CD4-positive, alpha-beta T cell treated with Interleukin-12 subunit alpha and Interleukin-12 subunit beta, for 1 hour (primary cell): ENCODE data around the gene CACTIN.

ENCODE experiments used
- DNase-seq: peaks from one replicate; pipeline ENCODE4 v3.0.0-alpha.2; 2020

The CACTIN gene

GRCh38 chr19:3608750-3609322 lies 17.8 kb downstream of the CACTIN start:
- DNase-seq, result no peak

GRCh38 chr19:3608079-3608641 lies 18.4 kb downstream of the CACTIN start:
- no peak for DNase-seq

GRCh38 chr19:3607303-3608078 lies 19.1 kb downstream of the CACTIN start:
- DNase-seq, result no peak

GRCh38 chr19:3606690-3607289 lies 19.8 kb downstream of the CACTIN start, which contains the start of gene TBXA2R:
TBXA2R (minus strand) TSS chr19:3606875; CDS start chr19:3600634, 6,241 bp downstream.
- peak; percentile 48 for DNase-seq

GRCh38 chr19:3606174-3606689 lies 20.4 kb downstream of the CACTIN start:
- DNase-seq, result peak; percentile 33

- DNase-seq, result no peak
These were observed 20.8 kb downstream of the CACTIN start for GRCh38 chr19:3605770-3606169.

- no peak for DNase-seq
These were observed 21.2 kb downstream of the CACTIN start for GRCh38 chr19:3605361-3605760.

GRCh38 chr19:3604987-3605343 lies 21.6 kb downstream of the CACTIN start:
- DNase-seq, result peak; percentile 34

GRCh38 chr19:3604227-3604986 lies 22.2 kb downstream of the CACTIN start:
- no peak for DNase-seq

GRCh38 chr19:3603121-3603811 lies 23.3 kb downstream of the CACTIN start:
- no peak for DNase-seq

GRCh38 chr19:3601021-3601420 lies 25.6 kb downstream of the CACTIN start:
- DNase-seq, result no peak

GRCh38 chr19:3599776-3600187 lies 26.8 kb downstream of the CACTIN start:
- DNase-seq, result no peak

- DNase-seq, result no peak
These were observed 31.0 kb downstream of the CACTIN start for GRCh38 chr19:3595521-3596061.

GRCh38 chr19:3593156-3593555 lies 33.4 kb downstream of the CACTIN start:
- no peak for DNase-seq

- DNase-seq, result no peak
These were observed 34.5 kb downstream of the CACTIN start for GRCh38 chr19:3591876-3592613.

GRCh38 chr19:3590991-3591659 lies 35.5 kb downstream of the CACTIN start:
- DNase-seq, result no peak

GRCh38 chr19:3589949-3590348 lies 36.6 kb downstream of the CACTIN start:
- no peak for DNase-seq

GRCh38 chr19:3589439-3589838 lies 37.2 kb downstream of the CACTIN start:
- no peak for DNase-seq

- no peak for DNase-seq
These were observed 39.8 kb downstream of the CACTIN start for GRCh38 chr19:3586707-3587346.

GRCh38 chr19:3586127-3586626 lies 40.4 kb downstream of the CACTIN start:
- peak; percentile 40 for DNase-seq
